Loucy (cell line): ENCODE data around the gene PLEKHD1.

Experiments
- CTCF ChIP-seq: fragments of 200-600 bp; sonication (generic); conservative IDR thresholded peaks from 2 replicates; pipeline ENCODE4 v1.5.1; 2014; ENCODE audit warnings: mild to moderate bottlenecking, antibody characterized with exemption, low read length
- EZH2phosphoT487 ChIP-seq: fragments of 200-600 bp; IDR thresholded peaks from 2 replicates; pipeline ENCODE4 v1.6.1; 2018; ENCODE audit warnings: antibody characterized with exemption, mild to moderate bottlenecking, moderate library complexity, borderline replicate concordance

GRCh38 chr14:69505338-69506240 is 21.1 kb downstream of the PLEKHD1 start:
- TF ChIP-seq CTCF (no peak), EZH2phosphoT487 (no peak)
